ENCODE results near the gene MOCS1.

MOCS1 gene

DNA sequence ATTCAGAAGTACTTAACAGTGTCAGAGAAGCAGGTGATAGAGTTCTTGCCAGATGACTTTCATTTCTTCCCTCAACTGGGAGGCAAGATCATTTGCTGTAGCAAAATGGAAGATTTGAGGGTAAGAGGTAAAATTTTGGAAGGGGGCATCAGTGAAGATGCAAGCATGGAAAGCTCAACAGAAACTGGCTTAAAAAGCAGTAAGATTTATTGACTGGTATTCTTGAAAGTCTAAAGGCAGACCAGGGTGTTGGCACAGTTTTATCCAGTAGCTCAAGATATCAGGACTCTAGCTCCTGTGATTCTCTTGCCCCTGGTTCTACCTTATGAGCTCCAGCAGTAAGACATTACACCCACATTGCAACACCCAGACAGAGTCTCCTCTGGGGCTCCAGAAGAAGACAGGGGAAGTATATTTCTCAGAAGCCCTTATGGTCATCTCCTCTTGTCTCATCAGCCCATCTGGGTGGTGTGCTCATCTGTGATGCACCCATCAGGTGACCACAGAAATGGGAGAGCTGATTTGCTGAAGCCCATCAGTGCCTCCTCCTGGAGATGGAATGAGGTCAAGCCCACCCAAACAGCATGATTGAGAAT, 16.0 kb upstream of the MOCS1 start:
- no peak for DNase-seq (ENCODE audit: extremely low read depth in 1 of 2, low read depth in 1 of 2)

DNA sequence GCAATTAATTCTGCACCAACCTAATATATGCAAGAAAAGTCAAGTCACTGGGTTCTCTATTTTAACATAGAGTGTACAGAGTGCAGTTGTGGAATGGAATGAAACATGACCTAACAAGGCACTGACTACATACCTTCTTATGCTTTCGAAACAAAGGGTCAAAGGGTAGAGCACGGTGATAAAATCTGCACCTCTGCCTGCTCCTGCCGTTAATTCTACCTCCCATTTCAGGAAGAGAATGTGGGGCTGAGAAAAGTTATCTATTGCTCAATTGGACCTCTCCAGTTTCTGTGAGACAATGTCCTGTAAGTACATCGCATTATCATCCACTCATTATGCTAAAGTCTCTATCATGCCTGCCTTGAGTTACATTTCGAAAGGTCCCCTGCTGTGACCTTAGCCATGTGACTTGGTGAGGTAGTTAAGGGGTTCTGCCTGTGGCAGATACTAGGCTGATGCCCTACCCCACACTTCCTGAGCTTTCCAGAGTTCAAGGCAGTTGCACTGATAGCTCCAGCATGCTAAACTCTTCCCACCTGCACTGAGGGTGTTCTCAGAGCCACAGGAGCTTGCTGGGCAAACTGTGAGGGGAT, 14.0 kb upstream of the MOCS1 start:
- DNase-seq (ENCODE audit: extremely low read depth in 1 of 2, low read depth in 1 of 2): no peak

DNA sequence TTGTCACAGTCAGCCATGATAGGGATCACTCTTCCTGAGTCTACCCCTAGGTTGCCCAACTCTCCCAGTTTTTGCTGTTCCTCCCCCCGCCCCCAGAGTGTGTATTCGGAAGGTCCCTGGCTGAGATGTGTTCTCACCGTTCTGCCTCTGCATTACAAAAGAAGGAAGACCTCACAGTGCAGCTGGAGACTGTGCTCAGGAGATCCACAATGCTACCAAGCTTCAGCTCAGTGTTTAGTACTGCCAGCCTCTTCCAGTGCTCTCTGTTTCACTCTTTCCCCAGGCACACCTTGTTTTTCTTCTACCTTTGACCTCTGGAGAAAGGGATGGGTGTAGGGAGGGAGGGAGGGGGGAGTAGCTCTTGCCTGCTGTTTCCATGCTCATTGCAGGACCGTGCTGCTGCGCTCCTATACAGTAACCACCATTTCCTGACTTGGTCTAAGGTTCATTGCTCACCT, 13.4 kb upstream of the MOCS1 start:
- no peak for DNase-seq (ENCODE audit: extremely low read depth in 1 of 2, low read depth in 1 of 2)

DNA sequence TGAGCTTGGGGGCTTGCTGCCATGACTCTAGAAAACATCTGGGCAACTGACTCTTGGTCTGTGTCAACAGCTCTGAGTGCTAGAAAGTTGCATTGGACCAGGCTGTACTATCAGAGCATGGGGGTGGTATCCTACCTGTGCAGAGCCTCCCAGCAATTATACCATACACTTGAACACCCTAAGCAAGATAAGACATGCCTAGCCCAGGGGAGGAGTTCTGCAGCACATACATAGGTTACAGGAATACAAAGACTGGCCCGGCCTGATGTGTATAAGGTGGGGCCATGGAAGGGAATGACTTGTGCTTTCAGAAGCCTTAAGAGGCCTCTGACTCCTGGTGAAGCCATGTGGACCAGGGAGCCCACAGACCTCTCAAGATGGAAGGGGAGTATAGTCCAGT, 11.4 kb upstream of the MOCS1 start:
- no peak for DNase-seq (ENCODE audit: extremely low read depth in 1 of 2, low read depth in 1 of 2)

DNA sequence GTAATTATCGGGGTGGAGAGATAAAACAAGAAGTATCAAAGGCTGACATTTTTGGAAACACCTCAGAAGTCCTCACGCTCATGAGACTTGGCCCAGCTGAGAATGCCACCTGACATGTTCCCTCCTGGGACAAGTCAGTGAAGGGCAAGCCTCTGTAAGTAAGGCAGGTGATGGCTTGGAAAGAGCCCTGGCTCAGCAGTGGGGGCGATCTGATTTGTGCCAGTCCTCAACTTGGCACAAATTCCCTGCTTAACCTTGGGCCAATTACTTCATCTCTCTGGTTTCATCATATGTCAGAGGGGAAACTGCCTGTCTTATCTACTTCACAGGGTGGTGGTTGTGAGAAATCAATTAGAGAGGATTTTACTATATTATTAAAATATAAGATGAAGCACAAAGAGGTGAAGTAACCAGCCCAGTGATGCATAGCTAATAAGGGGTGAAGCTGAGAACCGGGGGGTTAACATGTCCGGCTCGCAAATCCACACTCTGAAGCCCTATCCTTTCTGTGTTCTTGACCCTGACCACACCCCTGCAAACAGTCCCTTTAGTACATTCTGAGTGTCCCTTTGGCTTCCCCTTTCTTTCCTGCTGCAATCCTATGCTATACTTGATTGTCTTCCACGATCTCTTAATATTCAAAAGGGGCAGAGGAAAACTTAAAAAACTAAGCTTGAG, 8.8 kb upstream of the MOCS1 start:
- DNase-seq (ENCODE audit: extremely low read depth in 1 of 2, low read depth in 1 of 2): no peak

DNA sequence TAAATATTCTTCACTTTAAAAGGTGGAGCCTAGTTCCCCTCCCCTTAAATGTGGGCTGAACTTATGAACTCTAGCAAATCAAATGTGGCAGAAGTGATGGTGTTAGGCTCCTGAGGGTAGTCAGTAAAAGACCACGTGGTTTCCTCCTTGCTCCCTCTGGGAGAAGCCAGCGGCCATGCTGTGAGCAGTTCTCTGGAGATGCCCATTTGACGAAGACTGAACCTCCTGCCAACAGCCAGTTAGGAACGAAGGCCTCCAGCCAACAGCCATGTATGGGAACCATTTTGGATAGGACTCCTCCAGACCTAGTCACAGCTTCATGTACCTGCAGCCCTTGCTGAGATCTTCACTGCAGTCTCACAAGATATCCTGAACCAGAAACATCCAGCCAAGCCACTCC, 7.6 kb upstream of the MOCS1 start:
- no peak for DNase-seq (ENCODE audit: extremely low read depth in 1 of 2, low read depth in 1 of 2)

DNA sequence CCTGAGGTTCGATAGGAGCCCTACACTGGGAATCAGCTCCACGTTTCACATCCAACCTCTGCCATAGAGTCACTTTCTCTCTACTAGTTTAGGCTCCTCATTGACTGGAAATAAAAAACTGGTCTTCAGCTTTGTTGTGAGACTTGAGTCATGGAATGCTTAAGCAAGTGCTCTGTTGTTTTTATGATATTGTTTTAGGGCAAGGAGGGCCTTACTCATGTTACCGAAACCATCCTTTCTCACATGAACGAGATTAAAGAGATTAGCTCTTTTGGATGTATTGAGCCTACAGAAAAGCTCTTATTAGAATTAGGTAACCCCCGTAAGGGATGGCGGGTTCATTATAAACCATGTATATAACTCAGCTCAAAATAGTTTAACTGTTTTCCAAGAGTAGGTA, 6.9 kb upstream of the MOCS1 start:
- no peak for DNase-seq (ENCODE audit: extremely low read depth in 1 of 2, low read depth in 1 of 2)

DNA sequence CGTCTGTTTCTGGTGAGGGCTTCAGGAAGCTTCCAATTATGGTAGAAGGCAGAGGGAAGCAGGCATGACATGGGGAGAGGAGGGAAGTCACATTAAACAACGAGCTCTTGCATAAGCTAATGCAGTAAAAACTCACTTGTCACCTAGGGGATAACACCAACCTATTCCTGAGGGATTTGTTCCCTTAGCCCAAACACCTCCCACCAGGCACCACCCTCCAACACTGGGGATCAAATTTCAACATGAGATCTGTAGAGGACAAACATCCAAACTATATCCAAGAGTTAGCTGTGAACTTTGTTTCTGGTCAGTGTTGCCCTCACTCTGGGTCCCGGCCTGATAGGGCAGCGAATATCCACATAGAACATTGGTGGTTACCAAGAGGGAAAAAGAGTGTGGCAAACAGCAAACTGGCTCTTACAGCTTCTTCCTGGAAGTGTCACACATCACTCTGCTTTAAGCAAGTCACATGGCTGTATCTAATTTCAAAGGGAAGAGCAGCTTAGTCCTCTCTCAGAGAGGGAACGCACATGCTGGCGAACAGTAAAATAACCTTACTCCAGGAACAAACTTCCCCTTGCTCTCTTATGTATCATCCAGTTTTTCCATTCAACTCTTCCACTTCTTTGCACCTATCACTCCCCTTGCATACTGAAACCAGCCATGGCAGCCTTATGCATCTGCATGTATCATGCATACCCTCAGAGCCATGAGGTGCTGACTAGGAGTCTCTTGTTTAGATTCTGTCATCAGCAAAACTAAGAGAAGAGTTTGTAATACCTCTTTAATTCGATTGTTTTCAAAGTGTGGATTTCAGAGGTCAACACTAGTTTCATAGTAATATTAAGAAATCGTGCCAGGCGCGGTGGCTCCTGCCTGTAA, 4.8 kb upstream of the MOCS1 start:
- no peak for DNase-seq (ENCODE audit: extremely low read depth in 1 of 2, low read depth in 1 of 2)

DNA sequence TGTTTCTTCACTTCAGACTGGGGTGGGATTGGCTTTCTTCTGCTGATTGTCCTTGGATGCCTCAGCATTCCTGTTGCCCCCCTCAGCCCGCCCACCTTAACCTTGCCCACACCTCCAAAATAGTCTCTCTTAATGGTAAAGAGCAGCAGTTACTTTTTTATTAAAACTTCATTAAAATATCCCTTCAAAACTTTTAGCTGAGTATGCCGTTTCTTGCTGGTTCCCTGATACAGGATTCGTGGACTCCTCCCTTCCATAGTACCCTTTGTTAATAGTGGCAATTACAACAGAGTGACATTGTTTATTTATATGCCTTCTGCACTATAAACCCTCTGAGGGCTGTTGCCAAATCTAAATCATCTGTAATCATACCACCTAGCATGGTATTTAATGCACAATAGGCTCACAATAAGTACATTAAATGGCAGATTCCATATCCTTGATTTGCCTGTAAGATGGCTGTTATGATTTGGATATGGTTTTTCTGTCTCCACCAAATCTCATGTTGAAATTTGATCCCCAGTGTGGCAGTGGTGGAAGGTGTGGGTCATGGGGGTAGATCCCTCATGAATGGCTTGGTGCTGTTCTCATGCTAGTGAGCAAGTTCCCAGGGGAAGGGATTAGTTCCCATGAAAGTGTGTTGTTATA, 3.5 kb upstream of the MOCS1 start:
- no peak for DNase-seq (ENCODE audit: extremely low read depth in 1 of 2, low read depth in 1 of 2)

DNA sequence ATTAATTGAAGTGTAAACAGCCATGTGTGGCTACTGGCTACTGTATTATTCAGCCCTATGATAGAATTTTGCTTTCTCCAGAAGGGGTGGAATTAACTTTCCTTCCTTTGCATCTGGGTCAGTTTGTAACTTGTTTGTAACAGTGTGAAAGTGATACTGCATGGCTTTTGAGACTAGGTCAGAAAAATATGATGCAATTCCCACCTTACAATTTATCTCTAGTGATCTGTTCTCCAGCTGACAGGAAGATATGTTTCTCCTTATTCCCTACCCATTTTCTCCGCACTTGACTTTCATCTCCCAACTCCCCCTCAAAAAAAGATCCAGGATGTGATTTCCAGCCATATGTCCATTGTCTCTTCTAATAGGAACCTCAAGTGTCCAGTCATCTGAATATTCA, 2.6 kb upstream of the MOCS1 start:
- no peak for DNase-seq (ENCODE audit: extremely low read depth in 1 of 2, low read depth in 1 of 2)

DNA sequence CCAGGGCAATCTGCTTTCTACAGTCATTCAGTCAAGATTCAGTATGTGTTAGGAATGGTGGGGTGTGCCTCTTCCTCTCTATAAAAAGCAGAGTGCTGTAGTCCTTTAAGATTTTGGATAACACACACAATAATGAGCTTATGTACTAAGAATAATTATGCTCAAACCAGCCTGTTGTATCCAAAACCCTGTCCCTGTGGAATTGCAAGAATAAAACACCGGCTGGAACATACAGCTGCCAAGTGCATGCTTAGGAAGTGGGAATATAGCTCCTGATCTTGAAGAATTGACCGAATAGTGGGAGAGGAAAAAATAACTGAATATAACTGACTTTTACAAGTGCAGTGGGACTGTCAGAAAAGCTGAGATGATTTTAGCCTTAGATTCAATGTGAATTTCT, 979 bp upstream of the MOCS1 start:
- DNase-seq (ENCODE audit: extremely low read depth in 1 of 2, low read depth in 1 of 2): no peak

DNA sequence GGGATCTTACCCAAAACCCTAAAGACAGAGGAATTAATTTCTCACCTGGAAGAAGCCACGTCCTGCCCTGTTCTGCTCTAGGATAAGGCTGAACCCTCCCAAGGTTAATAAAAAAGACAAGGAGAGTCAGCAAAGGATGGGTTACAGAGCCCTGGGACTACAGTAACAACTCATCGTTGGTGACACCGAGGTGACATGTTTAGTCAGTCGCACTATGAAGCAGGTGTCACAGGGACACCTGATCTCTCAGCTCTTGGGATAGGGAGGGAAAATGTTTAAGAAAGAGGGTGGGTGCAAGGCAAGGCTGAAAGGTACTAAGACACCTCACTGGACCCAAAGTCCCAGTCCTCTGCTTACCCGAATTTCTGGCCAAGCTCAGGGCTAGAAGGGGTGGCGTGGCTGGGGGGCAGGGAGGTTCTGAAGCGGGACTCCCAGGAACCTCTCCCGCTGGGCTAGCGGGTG, 562 bp downstream of the MOCS1 start:
- no peak for DNase-seq (ENCODE audit: extremely low read depth in 1 of 2, low read depth in 1 of 2)

DNA sequence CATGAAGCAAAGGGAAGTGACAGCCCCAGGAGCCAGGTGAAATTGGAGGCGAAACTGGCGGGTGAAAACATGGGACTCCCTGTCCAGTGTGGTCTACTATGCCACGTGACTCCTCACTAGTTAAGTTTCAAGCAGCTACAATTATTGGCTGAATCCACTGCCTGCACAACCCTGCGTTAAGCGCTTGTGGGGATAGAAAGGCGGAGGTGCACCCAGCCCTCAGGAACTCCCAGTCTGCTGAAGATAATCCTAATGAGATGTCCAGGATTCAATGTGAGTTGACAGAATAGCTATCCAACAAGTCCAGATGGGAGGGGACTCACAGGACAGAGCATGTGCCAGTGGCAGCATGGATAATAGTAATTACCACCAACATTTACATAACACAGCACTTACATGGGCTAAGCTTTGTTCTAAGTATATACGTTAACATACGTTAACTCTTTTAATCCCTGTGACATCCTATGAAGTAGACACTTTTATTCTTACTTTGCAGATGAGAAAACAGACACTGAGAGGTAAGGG, 1.8 kb downstream of the MOCS1 start:
- DNase-seq (ENCODE audit: extremely low read depth in 1 of 2, low read depth in 1 of 2): no peak

DNA sequence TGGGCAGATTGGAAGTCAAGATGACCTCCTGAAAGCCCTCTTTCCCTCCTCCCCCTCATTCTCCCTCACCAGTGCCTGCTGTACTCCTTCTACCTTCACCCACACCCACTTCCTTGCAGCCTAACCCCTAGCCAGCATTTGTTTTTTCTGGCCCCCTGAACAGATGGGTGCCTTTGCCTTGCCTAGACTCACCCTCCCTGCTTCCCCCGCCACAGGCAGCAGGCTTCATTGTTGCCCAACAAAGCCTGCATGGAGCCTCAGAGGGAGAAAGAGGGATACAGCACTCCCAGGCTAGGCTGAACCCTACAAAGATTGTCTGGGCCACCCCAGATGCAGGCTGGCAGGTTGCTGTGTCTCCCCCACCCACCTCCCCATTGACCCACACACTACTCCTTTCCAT, 2.7 kb downstream of the MOCS1 start:
- no peak for DNase-seq (ENCODE audit: extremely low read depth in 1 of 2, low read depth in 1 of 2)

DNA sequence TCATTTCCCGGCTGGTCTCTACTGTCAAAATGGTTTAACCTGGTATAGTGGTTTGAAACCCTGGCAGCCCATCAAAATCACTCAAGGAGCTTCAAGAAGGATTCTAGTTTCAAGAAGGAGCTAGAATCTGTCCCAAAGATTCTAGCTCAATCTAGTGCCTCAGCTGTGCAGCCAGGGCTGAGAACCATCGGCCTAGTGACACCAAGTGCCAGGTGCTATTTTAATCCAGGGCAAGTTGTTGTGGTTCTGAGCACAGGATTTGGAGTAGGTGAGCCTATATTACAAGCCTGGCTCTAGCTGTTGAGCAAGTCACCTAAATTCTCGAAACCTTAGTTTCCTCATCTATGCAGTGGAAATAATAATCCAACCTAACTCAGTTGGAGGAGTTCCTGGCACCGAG, 3.7 kb downstream of the MOCS1 start:
- no peak for DNase-seq (ENCODE audit: extremely low read depth in 1 of 2, low read depth in 1 of 2)

DNA sequence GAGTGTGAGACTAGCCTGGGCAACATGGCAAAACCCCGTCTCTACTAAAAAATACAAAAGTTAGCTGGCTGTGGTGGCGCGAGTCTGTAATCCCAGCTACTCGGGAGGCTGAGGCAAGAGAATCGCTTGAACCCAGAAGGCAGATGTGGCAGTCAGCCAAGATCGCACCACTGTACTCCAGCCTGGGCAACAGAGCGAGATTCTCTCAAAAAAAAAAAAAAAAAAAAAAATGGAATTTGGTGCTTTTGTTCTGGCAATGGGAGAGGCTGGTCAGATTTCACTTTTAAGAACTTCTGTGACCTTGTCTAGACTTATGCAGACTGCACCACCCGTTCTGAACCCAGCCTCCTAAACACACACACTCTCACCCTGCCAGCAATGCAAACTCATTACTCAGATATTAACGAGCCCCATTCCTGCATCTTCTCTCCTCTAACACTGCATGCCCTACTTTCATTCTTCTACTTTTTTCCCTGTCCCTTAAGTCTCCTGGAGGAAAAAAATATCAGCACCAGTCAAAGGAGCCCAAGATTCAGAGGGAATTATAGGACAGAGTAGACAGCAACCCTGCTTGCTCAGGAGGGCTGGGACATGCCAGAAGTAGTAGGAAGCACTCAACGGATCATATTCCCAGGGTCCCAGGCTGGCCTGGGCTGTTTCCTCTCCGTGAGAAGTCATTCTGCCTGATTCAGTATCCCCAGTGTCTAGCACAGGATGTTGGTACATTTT, 4.4 kb downstream of the MOCS1 start:
- DNase-seq (ENCODE audit: extremely low read depth in 1 of 2, low read depth in 1 of 2): no peak

DNA sequence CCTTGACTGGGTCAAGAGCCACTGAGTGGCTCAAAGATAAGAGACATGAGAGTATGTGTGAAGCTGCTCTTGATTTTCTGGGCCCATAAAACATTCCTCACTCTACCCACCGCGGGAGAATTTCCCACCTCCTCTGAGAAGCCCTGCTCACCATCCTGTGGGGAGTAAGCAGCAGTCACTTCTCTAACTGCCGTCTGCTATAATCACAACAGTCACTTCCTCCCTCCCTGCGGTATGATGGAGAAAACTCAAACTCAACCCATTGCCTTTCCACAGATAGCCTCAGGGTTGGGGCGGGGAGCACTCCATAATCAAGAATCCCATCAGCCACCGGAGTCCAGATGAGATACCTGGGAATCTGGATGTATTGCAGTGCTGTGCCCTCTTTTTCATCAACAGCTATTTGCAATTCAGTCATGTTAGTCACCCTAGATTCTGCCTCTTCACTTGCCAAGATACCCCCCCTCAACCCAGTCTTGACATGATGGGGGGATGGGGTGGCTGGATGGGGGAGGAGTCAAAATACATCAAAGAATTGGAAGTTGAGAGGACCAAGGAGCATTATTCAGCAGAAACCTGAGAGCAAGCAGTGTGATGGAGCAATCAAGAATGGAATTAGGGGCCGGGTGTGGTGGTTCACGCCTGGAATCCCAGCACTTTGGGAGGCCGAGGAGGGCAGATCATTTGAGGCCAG, 5.1 kb downstream of the MOCS1 start:
- DNase-seq (ENCODE audit: extremely low read depth in 1 of 2, low read depth in 1 of 2): no peak

DNA sequence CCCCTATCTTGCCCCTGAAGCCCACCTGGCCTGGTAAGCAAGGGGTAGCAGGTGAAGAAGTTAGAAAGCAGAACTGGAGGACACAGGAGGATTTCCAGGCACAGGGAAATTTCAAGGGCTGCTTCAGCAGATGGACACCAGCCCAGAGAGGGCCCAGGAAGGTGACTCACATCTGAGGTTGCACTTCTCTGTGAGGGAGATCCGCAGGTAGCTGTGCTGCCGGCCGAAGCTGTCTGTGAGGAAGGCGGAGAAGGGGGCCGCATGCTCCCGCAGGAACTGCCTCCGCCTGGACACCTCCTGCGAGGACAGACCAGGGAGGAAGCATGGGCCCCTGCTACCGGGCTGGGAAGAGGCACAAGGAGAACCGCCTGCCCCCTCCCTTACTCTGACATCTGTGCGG, 7.1 kb downstream of the MOCS1 start:
- DNase-seq (ENCODE audit: extremely low read depth in 1 of 2, low read depth in 1 of 2): no peak

DNA sequence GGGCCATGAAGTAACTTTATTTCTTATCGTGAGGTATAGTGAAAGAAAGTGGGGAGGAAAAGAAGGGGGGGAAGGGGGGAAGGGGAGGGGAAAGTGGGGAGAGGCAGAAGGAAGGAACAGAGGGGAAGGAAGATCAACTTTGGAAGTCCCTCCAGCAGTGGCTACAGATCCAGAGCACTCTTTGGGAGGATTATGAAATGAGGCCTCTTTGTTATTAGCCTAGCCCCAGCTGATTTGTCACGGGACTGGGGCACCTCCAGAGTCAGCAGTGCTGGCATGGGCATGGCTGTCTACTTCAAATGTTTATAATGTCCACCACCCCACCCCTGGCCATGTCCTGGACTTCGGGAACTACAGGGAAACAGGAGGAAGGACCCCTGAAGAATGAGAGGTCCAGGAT, 7.6 kb downstream of the MOCS1 start:
- DNase-seq (ENCODE audit: extremely low read depth in 1 of 2, low read depth in 1 of 2): no peak

DNA sequence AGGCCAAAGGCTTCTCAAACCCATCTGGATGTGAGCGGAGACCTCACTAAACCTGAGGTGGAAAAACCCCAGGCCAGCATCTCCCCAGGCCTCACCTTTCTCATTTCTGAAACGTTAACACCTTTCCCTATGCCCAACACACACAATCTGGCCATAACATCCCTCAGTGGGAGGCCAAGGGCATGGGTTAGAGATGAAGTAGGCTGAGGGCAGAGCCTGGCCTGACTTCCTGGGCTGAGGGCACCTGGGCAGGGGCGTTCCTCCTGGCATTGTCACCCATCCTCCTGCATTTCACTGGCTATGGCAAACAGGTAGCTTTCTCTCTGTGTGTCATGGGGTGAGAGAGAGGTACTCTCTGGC, 8.4 kb downstream of the MOCS1 start:
- DNase-seq (ENCODE audit: extremely low read depth in 1 of 2, low read depth in 1 of 2): no peak
